GM21447 (cell line): ENCODE data around the gene RASSF6.
A peak's percentile ranks its signal among the peaks of the same experiment; 100 is the strongest.
"Not testable (repeated sequence)": the region's sequence is repeated elsewhere in the genome, so short reads cannot be mapped to it uniquely, and the experiment has no call there.

Experiments used
- ATAC-seq: cut with Tn5 transposase; IDR thresholded peaks from one replicate; pipeline ENCODE4 v1.9.1; 2021; ENCODE audit not compliant: unreplicated experiment

RASSF6 gene, protein sequence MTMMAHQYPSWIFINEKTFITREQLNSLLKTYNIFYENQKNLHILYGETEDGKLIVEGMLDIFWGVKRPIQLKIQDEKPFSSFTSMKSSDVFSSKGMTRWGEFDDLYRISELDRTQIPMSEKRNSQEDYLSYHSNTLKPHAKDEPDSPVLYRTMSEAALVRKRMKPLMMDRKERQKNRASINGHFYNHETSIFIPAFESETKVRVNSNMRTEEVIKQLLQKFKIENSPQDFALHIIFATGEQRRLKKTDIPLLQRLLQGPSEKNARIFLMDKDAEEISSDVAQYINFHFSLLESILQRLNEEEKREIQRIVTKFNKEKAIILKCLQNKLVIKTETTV

DNA sequence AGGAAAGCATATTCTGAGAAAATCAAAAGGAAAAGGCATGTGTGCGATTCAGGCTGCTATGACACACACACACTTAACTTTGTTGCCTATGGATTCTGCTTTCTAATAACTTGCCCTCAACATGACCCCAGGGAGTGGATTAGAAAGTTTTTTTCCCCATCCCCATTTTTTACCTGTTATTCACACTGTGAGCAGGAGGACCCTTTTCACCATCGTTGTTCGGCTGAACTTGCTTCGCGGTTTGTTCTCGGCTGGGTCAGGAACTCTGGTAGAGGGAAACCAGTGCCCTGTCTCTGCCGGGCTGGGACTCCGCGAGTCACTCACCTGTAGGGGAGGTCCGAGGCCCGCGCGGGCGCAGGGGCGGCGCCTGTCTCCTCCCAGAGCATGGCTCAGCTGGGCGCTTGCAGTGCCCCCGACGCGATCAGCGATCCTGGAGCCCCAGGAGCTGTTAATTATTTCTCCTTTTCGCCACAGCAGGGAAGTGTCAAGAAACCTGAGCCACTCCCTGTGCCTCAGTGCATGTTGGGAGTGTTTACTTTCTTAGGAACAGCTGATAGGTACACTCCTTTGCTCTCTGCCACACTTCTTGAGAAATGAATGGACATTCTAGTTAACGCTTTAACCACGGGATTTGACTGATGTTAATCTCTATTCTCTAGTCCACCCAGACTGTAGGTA lies at the start of gene RASSF6:
Gene RASSF6 (minus strand): TSS at position 322 of the 678 bp plus-strand sequence. CDS start 8,641 bp downstream, outside the sequence.
- ATAC-seq: peak; percentile 92

DNA sequence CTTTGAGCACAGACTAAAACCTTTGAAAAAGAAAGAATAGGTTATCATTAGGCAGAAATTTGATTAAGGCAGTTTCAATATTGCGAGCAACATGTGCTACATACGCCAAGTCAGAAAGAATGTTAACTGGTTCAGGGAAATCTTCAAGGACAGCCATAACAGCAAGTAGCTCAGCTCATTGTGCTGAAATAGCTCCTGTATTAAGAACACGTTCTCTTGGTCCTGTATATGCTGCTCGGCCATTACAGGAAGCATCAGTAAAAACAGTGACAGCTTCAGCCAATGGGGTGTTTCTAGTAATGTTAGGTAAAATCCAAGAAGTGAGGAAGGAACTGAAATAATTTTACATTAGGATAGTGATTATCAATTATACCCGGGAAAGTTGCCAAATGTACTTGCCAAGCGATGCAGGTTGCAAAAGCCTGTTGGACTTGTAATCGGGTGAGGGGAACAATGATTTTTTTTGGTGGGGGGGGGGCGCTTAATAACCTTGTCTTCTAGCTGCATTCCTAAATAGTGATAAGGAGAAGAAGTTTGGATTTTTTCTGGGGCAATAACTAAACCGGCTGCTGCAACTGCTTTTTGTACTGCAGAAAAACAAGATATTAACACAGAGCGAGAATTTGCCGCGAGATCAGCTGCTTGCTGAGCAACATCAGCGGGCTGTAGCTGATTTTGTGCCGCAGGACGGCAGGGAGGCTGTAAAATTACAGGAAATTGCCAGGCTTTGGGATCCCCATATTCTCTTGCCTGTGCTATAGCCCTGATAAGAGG lies 49.4 kb upstream of the RASSF6 start:
- ATAC-seq: no peak

DNA sequence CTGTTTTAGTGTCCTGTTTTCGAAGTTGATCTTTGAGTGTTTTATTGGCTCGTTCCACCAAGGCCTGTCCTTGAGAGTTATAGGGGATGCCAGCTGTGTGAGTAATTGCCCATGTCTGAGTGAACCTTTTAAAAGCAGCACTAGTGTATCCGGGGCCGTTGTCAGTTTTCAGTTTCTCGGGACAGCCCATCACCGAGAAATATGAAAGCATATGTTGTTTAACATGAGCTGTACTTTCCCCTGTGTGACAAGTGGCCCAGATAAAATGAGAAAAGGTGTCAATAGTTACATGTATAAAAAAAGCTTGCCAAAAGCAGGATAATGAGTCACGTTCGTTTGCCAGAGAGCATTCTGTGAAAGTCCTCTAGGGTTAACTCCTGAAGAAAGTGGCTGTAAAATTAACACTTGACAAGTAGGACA lies 48.6 kb upstream of the RASSF6 start:
- no peak for ATAC-seq

DNA sequence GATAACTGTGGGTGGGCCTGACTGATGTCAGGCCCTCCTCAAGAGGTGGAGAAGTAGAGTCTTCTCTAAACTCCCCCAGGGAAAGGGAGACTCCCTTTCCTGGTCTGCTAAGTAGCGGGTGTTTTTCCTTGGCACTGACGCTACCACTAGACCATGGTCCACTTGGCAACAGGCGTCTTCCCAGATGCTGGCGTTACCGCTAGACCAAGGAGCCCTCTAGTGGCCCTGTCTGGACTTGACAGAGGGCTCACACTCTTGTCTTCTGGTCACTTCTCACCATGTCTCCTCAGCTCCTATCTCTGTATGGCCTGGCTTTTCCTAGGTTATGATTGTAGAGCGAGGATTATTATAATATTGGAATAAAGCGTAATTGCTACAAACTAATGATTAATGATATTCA lies 45.7 kb upstream of the RASSF6 start:
- ATAC-seq: not testable (repeated sequence)

DNA sequence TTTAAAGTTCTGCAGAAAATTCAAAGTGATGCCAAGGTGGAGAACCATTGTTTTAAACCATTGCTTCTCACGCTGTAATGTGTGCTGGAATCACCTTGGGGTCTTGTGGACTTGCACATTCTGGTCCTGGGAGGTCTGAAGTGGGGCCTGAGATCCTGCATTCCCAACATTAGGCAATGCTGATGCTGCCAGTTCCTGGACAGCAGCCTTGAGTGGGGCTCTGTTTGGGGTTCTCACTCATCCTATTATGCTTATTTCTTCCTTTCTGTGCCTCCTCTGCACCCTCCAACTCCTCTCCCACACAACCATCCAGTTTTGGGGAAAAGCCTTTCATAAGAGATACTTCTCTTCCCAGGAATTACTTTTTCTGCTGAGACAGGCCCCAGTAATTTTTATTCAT lies 44.2 kb upstream of the RASSF6 start:
- no peak for ATAC-seq

DNA sequence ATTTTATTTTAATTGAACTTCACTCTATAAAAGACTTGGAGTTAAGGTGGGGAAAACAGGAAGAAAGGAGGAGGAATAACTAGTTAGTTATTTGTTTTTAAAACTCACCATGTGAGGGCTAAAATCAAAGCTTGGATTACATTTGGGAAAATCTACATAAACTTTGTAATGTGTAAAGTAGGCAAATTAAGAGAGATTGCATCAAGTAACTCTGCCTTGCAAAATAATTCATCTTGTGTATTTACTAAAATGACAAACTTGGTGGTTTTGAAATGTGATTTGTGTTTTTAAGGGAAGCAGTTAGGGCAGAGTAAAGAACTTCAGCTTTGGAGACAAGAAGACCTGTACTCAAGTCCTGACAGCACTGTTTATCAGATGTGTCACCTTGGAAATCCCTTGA lies 43.3 kb upstream of the RASSF6 start:
- ATAC-seq: no peak

DNA sequence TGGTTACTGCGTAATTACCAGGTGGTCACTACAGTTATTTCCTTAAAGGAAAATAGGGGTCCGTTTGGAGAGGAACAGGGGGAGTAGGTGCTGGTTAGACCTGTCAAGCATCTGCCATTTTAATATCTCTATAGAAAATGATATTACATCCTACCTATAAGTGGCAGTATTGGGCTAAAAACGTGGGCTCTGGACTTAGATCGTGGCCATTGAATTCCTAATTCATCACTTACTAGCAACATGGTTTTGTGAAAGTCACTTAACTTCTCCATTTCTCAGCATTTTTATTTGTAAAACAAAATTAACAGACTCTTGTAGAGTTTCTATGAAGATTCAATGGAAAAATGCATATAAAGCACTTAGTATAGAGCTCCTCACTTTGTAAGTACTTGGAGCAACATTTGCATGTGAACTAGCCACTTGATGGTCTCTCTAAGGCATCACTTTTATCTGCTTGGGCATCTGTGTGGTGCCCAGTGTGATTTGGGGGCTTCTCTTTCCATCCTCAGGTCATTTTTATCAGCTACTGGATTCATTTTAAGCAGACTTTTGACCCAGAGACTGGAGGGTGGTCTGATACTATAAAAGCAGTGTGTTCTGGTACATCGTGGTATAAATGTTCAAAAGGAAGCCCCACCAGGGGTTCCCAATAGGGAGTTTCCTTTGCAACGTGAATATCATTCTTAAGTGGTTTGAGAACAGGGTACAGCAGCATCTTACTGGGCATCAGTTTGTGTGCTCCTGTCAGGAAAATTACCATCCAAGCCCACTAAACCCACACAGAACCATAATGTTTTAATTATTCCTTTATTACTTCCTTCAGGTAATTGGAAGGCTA lies 42.7 kb upstream of the RASSF6 start:
- ATAC-seq: peak; percentile 89

DNA sequence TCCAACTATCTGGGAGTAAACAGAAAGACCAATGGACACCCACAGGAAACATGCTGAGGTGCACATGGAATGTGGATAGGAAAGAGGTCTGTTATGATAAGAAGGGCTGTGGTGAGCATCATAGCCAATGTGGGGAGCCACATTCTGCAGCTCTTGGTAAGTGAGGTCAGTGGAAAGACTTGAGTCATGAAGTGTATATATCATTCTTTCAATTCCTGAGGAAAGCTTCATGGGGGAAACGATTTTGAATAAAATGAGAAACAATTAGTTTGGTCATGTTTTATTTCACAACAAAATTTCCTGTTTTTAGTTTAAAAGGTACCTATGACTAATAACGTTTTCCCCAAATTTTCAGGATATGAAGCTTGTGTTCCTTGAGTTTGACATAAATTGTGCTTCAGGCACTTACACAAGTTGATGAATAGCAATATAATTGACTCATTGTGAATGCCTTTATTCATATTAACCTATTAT lies 41.4 kb upstream of the RASSF6 start:
- ATAC-seq: no peak

DNA sequence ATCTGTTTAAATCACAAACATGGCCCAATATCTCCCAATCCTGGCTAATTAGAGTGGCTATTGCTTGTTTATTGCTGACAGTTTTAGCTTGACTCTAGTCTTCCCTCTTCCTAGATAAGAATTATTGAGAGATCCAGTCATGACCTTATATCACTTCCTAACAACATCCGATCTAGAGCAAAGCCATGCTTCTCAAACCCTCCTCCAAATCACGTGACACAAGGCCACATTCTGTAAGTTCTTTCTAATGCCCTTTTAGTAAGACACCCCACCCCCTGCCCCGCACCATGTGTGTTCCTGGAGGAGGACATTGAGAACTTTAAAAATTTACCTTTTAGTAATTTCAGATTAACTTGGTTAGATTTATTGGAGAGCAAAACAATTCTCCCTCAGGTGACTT lies 40.6 kb upstream of the RASSF6 start:
- ATAC-seq: no peak

DNA sequence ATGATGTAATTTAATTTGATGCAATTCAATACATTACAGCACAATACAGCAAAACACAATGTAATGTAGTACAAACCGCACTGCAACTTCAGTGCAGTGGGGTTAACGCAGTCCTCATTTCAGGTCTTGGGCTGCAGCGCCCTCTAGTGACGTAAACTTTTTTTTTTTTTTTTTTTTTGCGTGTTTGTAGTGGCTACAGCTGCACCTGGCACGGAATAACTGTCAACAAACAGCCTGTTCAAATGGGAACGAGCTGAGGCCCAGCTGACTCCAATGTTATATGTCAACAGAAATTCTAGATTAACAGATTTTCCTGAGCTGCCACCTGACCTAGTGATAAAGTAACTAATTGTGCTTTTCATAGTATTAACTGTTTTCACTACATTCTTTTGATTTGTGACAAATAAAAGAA lies 33.5 kb upstream of the RASSF6 start:
- ATAC-seq: peak; percentile 79

DNA sequence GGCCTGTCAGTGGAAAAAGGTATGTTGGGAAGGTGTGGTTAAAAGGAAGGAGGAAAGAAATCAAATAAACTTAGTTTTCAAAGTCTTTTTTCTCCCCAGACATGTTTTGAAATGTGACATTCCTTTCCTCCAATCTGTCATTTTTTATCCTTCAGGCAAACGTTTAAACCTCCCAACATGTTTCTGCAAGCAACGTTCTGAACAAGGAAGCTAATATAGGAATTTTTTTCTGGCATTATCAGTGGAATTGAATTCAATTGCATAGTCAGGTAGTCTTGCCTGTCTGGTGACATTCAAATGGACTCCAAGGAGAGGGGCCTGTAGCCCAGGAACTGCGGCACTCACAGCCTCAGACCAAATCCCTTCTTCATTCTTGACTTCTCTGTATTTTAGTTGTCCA lies 30.0 kb upstream of the RASSF6 start:
- ATAC-seq: no peak

DNA sequence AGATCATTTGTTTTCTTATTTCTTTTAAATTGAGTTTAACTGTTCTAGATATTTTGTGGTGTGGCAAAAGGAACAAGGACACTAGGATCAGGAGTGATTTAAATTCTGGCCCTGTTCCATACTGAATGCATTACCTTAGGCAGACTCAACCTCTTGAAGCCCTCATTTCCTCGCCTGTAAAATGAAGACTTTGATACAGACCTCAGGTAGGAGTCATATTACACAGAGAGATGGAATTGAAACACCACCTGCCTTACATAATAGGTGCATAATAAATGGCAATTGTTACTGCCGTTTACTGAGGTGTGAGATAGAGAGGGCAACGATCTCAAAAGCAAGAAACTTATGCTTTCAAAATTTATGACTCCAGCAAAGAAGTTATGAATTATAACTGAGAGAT lies 28.2 kb upstream of the RASSF6 start:
- ATAC-seq: no peak

DNA sequence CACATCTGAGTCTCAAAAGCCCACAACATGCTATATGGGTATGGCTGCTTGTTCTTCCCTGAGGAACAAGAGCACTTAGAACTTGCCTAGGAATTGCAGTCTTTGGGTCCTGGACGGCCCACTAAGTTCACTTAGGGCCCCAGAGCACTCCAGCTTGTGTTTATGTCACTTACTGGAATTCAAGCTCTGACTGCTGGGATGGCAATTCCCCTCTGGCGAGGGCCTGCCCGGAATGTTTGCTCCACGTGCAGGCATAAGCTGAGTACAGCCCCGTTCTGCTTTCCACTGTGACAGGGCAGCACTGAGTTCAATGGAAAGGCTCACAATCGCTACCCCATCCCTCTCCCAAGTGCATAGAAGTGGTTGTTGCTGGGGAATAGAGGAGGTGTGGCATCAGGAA lies 25.9 kb upstream of the RASSF6 start:
- no peak for ATAC-seq

DNA sequence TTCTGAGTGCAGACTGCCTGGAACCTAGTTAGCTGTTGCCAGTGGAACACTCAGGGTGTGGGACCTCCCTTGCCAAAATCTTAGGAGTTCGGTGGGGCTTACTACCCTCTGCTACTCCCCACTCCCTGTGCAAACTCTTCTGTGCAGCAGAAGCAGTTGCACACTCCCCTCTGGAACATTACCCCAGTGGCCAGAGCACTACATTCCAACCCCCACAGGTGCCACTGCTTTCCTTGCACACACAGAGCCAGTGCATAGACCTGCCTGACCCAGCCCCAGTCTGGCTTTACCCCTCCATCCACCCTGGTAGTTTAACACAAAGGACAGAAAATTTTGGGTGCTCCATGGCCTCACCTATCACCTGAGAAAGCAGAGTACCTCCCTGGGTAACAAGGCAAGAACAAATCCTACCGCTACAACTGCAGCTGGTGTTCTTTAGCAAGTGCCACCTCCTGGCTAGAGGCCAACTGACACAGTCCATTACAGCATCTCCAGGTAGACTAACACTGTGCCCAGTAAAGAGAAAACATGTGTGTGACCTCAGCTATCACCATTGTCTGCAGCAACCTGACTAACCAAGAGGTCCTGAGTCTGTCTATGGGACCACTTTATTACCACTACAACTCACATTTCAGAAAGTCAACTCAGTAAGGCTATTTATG lies 11.5 kb upstream of the RASSF6 start:
- ATAC-seq: no peak

DNA sequence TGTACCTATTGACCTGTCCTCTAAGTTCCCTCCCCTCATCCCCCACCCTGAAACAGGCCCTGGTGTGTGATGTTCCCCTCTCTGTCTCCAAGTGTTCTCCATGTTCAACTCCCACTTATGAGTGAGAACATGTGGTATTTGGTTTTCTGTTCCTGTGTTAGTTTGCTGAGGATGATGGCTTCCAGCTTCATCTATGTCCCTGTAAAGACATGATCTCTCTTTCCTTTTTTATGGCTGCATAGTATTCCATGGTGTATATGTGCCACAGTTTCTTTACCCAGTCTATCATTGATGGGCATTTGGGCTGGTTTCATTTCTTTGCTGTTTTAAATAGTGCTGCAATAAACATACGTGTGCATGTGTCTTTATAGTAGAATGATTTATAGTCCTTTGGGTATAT lies 8.6 kb upstream of the RASSF6 start:
- ATAC-seq: not testable (repeated sequence)

DNA sequence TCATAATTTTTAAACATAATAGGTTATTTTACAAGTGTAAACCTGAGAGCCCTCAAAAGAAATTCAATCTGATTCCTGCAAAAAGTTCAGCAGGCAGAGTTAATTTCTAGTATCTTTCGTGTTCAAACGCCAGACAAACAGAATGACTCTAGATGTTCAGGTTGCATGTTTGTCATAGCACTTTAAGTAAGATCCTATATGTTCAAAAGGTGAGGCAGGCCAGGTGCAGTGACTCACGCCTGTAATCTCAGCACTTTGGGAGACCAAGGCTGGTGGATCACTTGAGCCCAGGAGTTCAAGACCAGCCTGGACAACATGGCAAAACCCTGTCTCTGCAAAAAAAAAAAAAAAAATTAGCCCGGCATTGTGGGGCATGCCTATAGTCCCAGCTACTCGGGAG lies 1.1 kb upstream of the RASSF6 start:
- no peak for ATAC-seq

DNA sequence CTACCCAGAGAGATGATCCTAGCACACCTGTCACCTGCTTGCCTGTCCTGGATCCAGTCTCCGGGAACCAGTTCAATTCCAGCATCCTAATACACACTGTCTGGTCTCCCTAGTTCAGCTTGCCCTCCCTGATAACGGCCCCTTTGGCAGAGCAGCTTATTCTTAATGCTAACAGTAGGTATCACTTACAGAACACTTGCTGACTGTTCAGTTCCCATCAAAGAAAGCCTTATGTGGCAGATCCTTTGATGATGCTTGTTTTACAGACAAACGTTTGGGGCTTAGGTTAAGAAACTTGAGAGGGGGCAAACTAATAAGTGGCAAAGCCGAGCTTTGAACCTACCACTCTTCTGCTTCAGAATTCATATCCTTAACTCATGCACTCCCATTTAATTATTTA lies 890 bp downstream of the RASSF6 start:
- no peak for ATAC-seq

DNA sequence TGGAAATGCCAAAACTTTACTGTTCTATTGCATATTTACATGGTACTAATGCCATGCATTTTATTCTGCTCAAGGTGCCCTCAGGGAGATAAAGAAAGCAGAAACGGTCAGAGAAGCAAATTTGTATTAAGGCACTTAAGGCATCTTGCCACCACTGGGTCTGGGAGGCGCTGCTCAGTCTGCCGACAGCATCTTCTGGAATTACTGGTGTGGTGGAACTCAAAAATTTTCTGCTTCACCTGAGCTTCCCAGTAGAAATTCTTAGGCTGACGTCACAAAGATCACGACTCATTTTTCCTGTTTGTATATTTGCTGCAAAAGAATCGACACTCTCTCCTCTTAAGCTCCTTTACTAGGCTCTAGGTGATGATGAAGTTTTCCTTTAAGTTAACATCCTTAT lies 3.0 kb downstream of the RASSF6 start:
- no peak for ATAC-seq

DNA sequence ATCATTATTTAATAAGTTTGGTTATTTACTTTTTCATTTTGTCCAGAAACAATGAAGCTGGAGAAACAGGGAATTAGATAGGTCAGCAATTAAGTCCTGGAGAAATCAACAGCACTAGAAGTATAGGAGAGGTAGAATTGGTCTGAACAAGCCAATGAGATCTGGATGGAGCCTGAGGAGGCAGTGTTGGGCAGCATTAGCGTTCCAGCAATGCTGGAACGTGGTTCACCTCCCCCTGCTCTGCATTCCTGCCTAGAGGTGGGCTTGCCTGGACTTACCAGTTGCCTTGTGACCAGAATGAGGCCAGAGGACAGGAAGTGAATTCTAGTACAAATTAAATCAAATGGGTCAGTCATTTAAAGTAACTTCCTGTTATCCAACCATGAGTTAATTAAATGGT lies 4.6 kb downstream of the RASSF6 start:
- no peak for ATAC-seq

DNA sequence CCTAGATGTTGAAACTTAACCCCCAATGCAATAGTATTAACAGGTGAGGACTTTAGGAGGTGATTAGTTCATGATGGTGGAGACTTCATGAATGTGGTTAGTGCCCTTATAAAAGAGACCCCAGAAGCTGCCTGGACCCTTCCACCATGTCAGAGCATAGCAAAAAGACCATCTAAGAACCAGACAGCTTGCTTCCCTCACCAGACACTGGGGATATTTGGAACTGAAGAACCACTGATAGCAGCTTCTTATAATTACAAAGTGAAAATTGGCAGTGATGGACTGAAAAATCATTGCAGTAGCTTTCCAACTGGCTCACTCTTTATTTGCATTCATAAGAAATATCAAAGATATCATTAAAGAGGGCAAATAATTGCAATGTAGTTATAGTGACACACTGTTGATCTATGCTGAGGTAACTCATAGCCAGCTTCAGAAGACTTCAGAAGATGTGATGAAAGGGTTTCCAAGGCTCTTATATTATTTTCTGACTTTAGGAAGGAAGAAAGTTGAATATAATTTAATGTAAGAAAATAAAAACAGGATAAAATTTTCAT lies 5.8 kb downstream of the RASSF6 start:
- no peak for ATAC-seq
